ENCODE measurements around the gene DNAI4.
"Not testable (repeated sequence)": the region's sequence is repeated elsewhere in the genome, so short reads cannot be mapped to it uniquely, and the experiment has no call there.

The DNAI4 gene

GRCh38 chr1:66853379-66853778 lies 71.3 kb downstream of the DNAI4 start:
- Histone ChIP-seq H3K4me3 (ENCODE audit: low read length) (no peak overlapping the region), H3K27ac (ENCODE audit: low read depth, low read length) (no peak overlapping the region), H3K36me3 (ENCODE audit: control insufficient read depth, insufficient read depth, low read length) (no peaks in the 10 kb centered on the region), H3K9ac (ENCODE audit: low read length) (no peak overlapping the region), H3K27me3 (ENCODE audit: control insufficient read depth, insufficient read depth, low read length) (no peaks in the 10 kb centered on the region), H3K4me1 (ENCODE audit: control insufficient read depth, insufficient read depth, low read length) (no peaks in the 10 kb centered on the region)

GRCh38 chr1:66852870-66853269 lies 71.8 kb downstream of the DNAI4 start:
- no peaks in the 10 kb centered on the region for H3K36me3 ChIP-seq (ENCODE audit: control insufficient read depth, insufficient read depth, low read length)
- H3K27ac ChIP-seq (ENCODE audit: low read depth, low read length) = no peak overlapping the region
- no peak overlapping the region for H3K4me3 ChIP-seq (ENCODE audit: low read length)
- no peak overlapping the region for H3K9ac ChIP-seq (ENCODE audit: low read length)
- no peaks in the 10 kb centered on the region for H3K27me3 ChIP-seq (ENCODE audit: control insufficient read depth, insufficient read depth, low read length)
- H3K4me1 ChIP-seq (ENCODE audit: control insufficient read depth, insufficient read depth, low read length) = no peaks in the 10 kb centered on the region

GRCh38 chr1:66850989-66851388 lies 73.7 kb downstream of the DNAI4 start:
- Histone ChIP-seq H3K4me1 (ENCODE audit: control insufficient read depth, insufficient read depth, low read length) (no peaks in the 10 kb centered on the region), H3K27ac (ENCODE audit: low read depth, low read length) (no peak overlapping the region), H3K27me3 (ENCODE audit: control insufficient read depth, insufficient read depth, low read length) (no peaks in the 10 kb centered on the region), H3K9ac (ENCODE audit: low read length) (no peak overlapping the region), H3K36me3 (ENCODE audit: control insufficient read depth, insufficient read depth, low read length) (no peaks in the 10 kb centered on the region), H3K4me3 (ENCODE audit: low read length) (no peak overlapping the region)

GRCh38 chr1:66848193-66848592 lies 76.5 kb downstream of the DNAI4 start:
- no peaks in the 10 kb centered on the region for H3K4me1 ChIP-seq (ENCODE audit: control insufficient read depth, insufficient read depth, low read length)
- no peaks in the 10 kb centered on the region for H3K36me3 ChIP-seq (ENCODE audit: control insufficient read depth, insufficient read depth, low read length)
- no peak overlapping the region for H3K9ac ChIP-seq (ENCODE audit: low read length)
- H3K27me3 ChIP-seq (ENCODE audit: control insufficient read depth, insufficient read depth, low read length) = no peaks in the 10 kb centered on the region
- no peak overlapping the region for H3K4me3 ChIP-seq (ENCODE audit: low read length)
- no peak overlapping the region for H3K27ac ChIP-seq (ENCODE audit: low read depth, low read length)

GRCh38 chr1:66840929-66841328 lies 83.7 kb downstream of the DNAI4 start:
- no peaks in the 10 kb centered on the region for H3K36me3 ChIP-seq (ENCODE audit: control insufficient read depth, insufficient read depth, low read length)
- H3K4me1 ChIP-seq (ENCODE audit: control insufficient read depth, insufficient read depth, low read length) = no peaks in the 10 kb centered on the region
- H3K9ac ChIP-seq (ENCODE audit: low read length) = no peak overlapping the region
- H3K4me3 ChIP-seq (ENCODE audit: low read length) = no peak overlapping the region
- no peak overlapping the region for H3K27ac ChIP-seq (ENCODE audit: low read depth, low read length)
- no peaks in the 10 kb centered on the region for H3K27me3 ChIP-seq (ENCODE audit: control insufficient read depth, insufficient read depth, low read length)

GRCh38 chr1:66834926-66835325 lies 89.7 kb downstream of the DNAI4 start:
- Histone ChIP-seq H3K36me3 (ENCODE audit: control insufficient read depth, insufficient read depth, low read length) (no peaks in the 10 kb centered on the region), H3K27me3 (ENCODE audit: control insufficient read depth, insufficient read depth, low read length) (no peaks in the 10 kb centered on the region), H3K27ac (ENCODE audit: low read depth, low read length) (no peak overlapping the region), H3K9ac (ENCODE audit: low read length) (no peak overlapping the region), H3K4me1 (ENCODE audit: control insufficient read depth, insufficient read depth, low read length) (no peaks in the 10 kb centered on the region), H3K4me3 (ENCODE audit: low read length) (no peak overlapping the region)

- peaks cover 2% of the 10 kb centered on the region for H3K36me3 ChIP-seq (ENCODE audit: control insufficient read depth, insufficient read depth, low read length)
- H3K4me1 ChIP-seq (ENCODE audit: control insufficient read depth, insufficient read depth, low read length) = no peaks in the 10 kb centered on the region
- H3K27ac ChIP-seq (ENCODE audit: low read depth, low read length) = no peak overlapping the region
- H3K9ac ChIP-seq (ENCODE audit: low read length) = no peak overlapping the region
- no peak overlapping the region for H3K4me3 ChIP-seq (ENCODE audit: low read length)
- no peaks in the 10 kb centered on the region for H3K27me3 ChIP-seq (ENCODE audit: control insufficient read depth, insufficient read depth, low read length)
Measured at GRCh38 chr1:66833112-66833511, 91.5 kb downstream of the DNAI4 start.

GRCh38 chr1:66831529-66832239 lies 93.0 kb downstream of the DNAI4 start:
- H3K4me1 ChIP-seq (ENCODE audit: control insufficient read depth, insufficient read depth, low read length) = no peaks in the 10 kb centered on the region
- H3K27me3 ChIP-seq (ENCODE audit: control insufficient read depth, insufficient read depth, low read length) = no peaks in the 10 kb centered on the region

GRCh38 chr1:66824771-66825170 lies 99.9 kb downstream of the DNAI4 start:
- Histone ChIP-seq H3K4me3 (ENCODE audit: low read length) (no peak overlapping the region), H3K27ac (ENCODE audit: low read depth, low read length) (no peak overlapping the region), H3K4me1 (ENCODE audit: control insufficient read depth, insufficient read depth, low read length) (no peaks in the 10 kb centered on the region), H3K36me3 (ENCODE audit: control insufficient read depth, insufficient read depth, low read length) (peaks cover 2% of the 10 kb centered on the region), H3K27me3 (ENCODE audit: control insufficient read depth, insufficient read depth, low read length) (no peaks in the 10 kb centered on the region), H3K9ac (ENCODE audit: low read length) (no peak overlapping the region)

More at GRCh38 chr1:66831529-66832239, 93.0 kb downstream of the DNAI4 start:
- Histone ChIP-seq H3K4me3 (ENCODE audit: low read length) (no peak overlapping the region), H3K9ac (ENCODE audit: low read length) (no peak overlapping the region), H3K27ac (ENCODE audit: low read depth, low read length) (no peak overlapping the region), H3K36me3 (ENCODE audit: control insufficient read depth, insufficient read depth, low read length) (peaks cover 2% of the 10 kb centered on the region)

GRCh38 chr1:66809736-66810326 lies 114.8 kb downstream of the DNAI4 start:
- no peak overlapping the region for H3K9ac ChIP-seq (ENCODE audit: low read length)
- no peak overlapping the region for H3K4me3 ChIP-seq (ENCODE audit: low read length)
- H3K36me3 ChIP-seq (ENCODE audit: control insufficient read depth, insufficient read depth, low read length) = no peaks in the 10 kb centered on the region
- no peaks in the 10 kb centered on the region for H3K4me1 ChIP-seq (ENCODE audit: control insufficient read depth, insufficient read depth, low read length)
- no peak overlapping the region for H3K27ac ChIP-seq (ENCODE audit: low read depth, low read length)
- H3K27me3 ChIP-seq (ENCODE audit: control insufficient read depth, insufficient read depth, low read length) = no peaks in the 10 kb centered on the region

- no peak overlapping the region for H3K27ac ChIP-seq (ENCODE audit: low read depth, low read length)
- no peak overlapping the region for H3K4me3 ChIP-seq (ENCODE audit: low read length)
- H3K4me1 ChIP-seq (ENCODE audit: control insufficient read depth, insufficient read depth, low read length) = no peaks in the 10 kb centered on the region
- H3K9ac ChIP-seq (ENCODE audit: low read length) = no peak overlapping the region
- no peaks in the 10 kb centered on the region for H3K27me3 ChIP-seq (ENCODE audit: control insufficient read depth, insufficient read depth, low read length)
- no peaks in the 10 kb centered on the region for H3K36me3 ChIP-seq (ENCODE audit: control insufficient read depth, insufficient read depth, low read length)
Measured at GRCh38 chr1:66809245-66809644, 115.4 kb downstream of the DNAI4 start.

- H3K4me3 ChIP-seq (ENCODE audit: low read length); H3K36me3 ChIP-seq (ENCODE audit: control insufficient read depth, insufficient read depth, low read length); H3K27me3 ChIP-seq (ENCODE audit: control insufficient read depth, insufficient read depth, low read length); H3K9ac ChIP-seq (ENCODE audit: low read length); H3K27ac ChIP-seq (ENCODE audit: low read depth, low read length); H3K4me1 ChIP-seq (ENCODE audit: control insufficient read depth, insufficient read depth, low read length): not testable (repeated sequence)
Measured at GRCh38 chr1:66795839-66796238, 128.8 kb downstream of the DNAI4 start.
